Activated CD8-positive, alpha-beta memory T cell treated with anti-CD3 and anti-CD28 coated beads for 24 hours (primary cell): ENCODE data around the gene ARL17A.
"Not testable (repeated sequence)": the region's sequence is repeated elsewhere in the genome, so short reads cannot be mapped to it uniquely, and the experiment has no call there.

ENCODE experiments used
- DNase-seq: peaks from one replicate; pipeline ENCODE4 v3.0.0-alpha.2; 2020

The ARL17A gene

GRCh38 chr17:46534716-46535115 lies 44.8 kb downstream of the ARL17A start:
- DNase-seq, result not testable (repeated sequence)

GRCh38 chr17:46512168-46512567 lies 67.3 kb downstream of the ARL17A start, which contains the start of gene LRRC37A2:
LRRC37A2 (plus strand) TSS chr17:46512468; CDS start chr17:46512713, 245 bp downstream.
- not testable (repeated sequence) for DNase-seq

- not testable (repeated sequence) for DNase-seq
Measured at GRCh38 chr17:46505896-46506295, 73.6 kb downstream of the ARL17A start.

DNA sequence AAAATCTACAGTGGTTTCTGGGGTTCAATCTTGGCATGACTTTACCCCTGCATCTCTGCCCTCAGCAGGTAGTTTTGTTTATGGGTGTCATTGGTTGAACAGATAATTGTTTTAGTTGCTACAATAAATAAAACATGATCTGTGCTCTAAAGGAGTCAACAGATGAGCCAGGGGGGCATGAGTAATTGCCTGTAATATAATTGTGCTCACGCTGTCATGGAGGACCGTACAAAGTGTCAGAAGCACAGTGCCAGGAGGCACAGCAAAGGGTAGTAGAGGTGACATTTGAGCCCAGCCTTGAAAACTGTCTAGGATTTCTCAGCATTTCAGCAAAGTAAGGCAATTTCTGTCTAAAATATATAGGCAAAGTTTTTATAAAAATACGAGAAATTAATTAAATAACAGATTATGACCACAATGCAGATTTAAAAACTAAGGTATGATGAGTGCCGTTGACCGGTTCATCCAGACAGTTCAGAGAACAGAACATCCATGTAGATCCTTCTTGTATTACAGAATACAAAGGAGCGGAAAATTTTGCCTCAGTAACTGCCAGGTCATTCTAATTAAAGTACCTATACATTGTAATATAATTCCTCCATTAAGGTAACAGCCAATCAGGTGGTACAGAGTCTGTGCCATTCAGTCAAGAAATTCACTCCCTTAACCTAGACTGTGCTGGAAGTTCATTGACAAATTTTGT lies 79.9 kb downstream of the ARL17A start:
- DNase-seq, result not testable (repeated sequence)

DNA sequence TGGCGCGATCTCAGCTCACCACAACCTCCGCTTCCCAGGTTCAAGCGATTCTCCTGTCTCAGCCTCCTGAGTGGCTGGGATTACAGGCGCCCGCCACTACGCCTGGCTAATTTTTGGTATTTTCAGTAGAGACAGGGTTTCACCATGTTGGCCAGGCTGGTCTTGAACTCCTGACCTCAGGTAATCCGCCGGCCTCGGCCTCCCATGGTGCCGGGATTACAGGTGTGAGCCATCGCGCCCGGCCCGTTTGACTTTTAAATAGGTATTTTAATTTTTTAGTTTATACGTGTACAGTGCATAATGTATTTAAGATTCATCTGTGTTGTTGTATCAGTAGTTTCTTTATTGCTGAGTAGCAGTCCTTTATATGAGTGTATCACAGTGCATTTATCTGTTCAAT lies 87.5 kb downstream of the ARL17A start:
- not testable (repeated sequence) for DNase-seq

DNA sequence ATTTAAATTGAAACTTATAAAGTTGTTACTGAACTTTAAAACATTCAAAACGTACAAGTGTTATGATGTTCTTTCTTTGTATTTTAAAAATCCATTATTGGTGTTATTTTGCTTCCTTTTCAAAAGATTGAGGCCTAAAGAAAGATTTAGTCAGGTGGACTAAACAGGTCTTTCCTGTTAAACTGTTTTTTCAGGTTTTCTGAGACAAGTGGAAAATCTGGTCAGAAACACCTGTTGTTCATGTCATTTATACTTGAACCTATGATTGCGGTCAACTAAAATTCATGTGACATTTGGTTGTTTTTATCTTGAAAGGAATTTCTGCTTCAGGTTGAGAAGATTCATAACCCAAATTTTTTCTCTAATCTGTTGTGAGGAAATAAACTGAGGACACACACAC lies 98.2 kb downstream of the ARL17A start:
- DNase-seq, result not testable (repeated sequence)

- not testable (repeated sequence) for DNase-seq
Measured at GRCh38 chr17:46478823-46479222, 100.7 kb downstream of the ARL17A start.

DNA sequence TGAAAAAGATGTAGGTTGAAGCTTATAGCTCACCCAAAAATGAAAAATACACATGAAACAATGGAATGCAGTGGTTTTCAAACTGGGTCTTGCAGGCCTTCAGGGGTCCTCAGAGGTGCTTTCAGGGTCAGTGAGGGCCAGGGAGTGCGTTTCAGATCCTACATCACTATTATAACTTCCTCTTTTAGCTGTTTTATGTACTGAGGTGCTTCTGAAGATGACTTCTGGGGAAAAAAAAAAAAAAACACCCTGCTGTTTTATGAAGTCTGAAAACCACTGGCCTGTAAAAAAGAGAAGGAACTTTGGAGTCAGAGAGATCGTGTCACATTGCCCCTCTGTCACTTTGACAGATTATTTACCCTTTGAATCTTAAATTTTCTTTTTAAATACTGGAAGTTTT lies 103.9 kb downstream of the ARL17A start:
- DNase-seq, result not testable (repeated sequence)

GRCh38 chr17:46474489-46474888 lies 105.0 kb downstream of the ARL17A start:
- not testable (repeated sequence) for DNase-seq

DNA sequence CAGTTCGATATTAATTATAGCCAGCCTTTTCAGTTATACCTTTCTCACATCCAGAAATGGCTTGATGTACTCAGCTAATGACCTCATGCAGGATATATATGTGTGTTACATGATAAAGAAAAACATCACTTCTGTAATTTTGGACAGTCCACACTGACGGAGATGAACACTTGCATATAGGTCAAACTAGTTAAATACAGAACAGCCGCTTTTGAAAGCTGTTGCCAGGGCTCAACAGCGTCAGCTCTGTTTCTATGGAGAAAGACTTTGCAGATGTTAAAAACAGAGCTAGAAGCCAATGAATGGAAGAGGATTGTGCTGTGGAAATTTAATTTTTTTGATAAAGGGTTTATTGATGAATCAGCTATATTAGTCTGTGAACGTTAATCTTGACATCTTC lies 111.9 kb downstream of the ARL17A start:
- not testable (repeated sequence) for DNase-seq
